Astrocyte of the hippocampus (primary cell): ENCODE results near the gene GNPTAB.
"Not testable (repeated sequence)": the region's sequence is repeated elsewhere in the genome, so short reads cannot be mapped to it uniquely, and the experiment has no call there.

Experiments
- DNase-seq: peaks from one replicate; pipeline ENCODE4 v3.0.0; 2011; ENCODE audit warnings: low read depth, low spot score

GNPTAB gene

GRCh38 chr12:101852998-101853397, 22.2 kb upstream of the GNPTAB start:
- DNase-seq = no peak

GRCh38 chr12:101850199-101850598, 19.4 kb upstream of the GNPTAB start:
- no peak for DNase-seq

DNA sequence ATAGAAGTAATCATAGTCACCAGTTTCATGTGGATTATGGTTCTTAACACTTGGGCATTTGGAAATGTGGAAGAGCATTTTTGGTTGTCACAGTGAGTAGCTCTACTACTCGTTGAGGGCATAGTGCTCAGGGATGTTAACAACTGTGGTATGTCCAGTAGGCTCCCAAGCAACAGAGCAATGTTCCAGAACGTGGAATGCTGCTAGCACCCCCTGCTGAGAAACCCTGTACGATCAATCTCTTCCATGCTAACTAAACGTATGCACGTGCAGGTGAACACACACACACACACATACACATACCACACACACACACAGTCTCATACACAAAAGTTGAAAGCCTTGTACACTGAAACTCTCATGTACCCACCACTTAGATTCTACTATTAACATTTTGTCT, 16.6 kb upstream of the GNPTAB start:
- DNase-seq = no peak

DNA sequence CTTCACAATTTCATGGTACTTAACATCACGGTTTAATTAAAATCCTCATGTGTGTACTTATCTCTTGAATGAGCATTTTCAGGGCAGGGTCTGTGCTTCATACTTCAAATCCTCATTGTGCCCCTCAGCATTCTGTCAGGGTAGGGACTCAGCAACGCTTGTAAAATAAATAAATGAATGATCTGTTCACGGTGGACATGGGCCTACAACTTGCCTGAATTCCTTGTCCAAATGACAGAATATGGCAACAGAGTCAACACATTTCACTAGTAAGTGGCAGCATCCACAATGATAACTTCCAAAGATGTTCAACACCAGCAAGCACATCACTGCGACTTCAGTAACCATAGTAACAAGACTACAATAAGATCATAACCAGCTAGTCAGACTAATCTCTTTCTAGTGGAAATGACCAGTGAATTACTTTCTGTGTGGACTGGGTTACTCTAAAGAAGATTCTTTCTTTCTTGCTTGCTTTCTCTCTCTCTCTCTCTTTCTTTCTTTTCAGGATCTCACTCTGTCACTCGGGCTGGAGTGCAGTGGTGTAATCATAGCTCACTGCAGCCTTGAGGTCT, 14.5 kb upstream of the GNPTAB start:
- no peak for DNase-seq

GRCh38 chr12:101841069-101841468, 10.3 kb upstream of the GNPTAB start:
- no peak for DNase-seq

GRCh38 chr12:101839324-101840283, 8.8 kb upstream of the GNPTAB start:
- DNase-seq = peak; percentile 77

DNA sequence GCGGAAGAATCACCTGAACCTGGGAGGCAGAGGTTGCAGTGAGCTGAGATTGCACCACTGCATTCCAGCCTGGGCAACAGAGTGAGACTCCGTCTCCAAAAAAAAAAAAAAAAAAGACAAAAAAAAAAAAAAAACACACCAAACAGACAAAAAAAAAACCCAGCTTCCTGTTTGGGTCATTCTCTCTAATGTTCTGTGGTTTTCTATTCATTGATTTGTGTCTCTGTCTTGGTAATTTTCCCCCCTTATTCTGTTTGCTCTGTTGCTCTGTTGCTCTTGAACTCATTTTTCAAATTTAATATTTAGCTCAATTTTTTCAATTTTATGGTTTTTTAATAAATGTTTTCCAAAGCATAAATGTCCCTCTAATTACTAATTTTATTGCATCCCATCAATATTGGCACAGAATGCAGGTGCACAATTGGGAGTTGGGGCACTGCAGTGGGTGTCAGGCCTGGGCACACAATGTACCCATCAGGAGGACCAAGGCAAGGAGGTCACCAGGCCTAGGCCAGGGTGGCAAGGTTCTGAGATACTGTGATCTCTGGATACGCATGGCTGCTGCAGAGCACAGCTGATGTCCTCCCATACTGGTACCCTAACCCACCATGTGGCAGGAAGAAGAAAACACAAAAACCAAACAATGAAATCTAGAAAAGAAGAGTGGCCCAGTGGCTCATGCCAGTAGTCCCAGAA, 8.0 kb upstream of the GNPTAB start:
- DNase-seq = no peak

- no peak for DNase-seq
Observed at GRCh38 chr12:101832030-101832429, 1.3 kb upstream of the GNPTAB start.

- peak; percentile 20 for DNase-seq
Observed at GRCh38 chr12:101829639-101830366, 956 bp downstream of the GNPTAB start.

DNA sequence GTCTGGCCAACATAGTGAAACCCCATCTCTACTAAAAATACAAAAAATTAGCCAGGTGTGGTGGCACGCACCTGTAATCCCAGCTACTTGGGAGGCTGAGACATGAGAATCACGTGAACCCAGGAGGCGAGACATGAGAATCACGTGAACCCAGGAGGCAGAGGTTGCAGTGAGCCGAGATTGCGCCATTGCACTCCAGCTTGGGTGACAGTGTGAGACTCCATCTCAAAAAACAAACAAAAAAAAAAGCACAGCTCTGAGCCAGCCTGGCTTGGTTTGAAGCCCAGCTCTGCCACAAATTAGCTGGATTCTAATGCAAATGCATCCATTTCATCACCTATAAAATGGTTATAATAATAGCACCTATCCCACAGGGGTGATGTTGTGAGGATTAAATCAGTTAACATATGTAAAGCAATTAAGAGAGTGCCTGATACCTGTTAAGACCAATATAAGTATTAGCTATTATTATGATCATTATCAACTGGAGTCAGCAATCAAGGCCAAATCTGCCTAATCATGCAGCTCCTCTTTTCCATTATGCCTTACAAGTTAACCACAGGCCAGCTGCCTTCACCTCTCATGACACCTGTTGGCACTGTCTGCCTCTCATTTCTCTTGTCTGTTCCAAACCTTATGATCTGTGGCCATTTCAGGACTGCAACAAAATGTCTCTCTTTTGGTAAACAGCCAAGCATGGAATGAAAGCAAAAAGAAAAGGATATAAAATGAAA, 2.1 kb downstream of the GNPTAB start:
- DNase-seq = no peak

DNA sequence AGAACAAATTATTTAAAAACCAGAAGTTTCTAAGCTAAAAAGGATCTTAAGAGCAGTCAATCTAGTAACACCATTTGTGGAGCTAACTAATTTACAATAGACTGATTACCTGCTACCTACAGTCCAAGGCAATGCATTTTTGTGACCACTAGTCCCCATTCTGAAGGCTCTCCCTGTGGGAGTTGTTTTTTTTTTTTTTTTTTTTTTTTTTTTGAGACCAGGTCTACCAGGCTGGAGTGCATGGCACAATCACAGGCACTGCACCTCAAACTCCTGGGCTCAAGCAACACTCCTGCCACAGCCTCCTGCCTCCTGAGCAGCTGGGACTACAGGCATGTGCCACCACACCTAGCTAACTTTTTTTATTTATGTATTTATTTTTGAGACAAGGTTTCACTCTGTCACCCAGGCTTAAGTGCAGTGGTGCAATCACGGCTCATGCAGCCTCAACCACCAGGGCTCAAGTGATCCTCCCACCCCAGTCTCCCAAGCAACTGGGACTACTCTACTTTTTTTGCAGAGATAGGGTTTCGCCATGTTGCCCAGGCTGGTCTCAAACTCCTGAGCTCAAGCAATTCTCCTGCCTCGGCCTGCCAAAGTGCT, 3.9 kb downstream of the GNPTAB start:
- no peak for DNase-seq

- no peak for DNase-seq
Observed at GRCh38 chr12:101824831-101825230, 5.9 kb downstream of the GNPTAB start.

DNA sequence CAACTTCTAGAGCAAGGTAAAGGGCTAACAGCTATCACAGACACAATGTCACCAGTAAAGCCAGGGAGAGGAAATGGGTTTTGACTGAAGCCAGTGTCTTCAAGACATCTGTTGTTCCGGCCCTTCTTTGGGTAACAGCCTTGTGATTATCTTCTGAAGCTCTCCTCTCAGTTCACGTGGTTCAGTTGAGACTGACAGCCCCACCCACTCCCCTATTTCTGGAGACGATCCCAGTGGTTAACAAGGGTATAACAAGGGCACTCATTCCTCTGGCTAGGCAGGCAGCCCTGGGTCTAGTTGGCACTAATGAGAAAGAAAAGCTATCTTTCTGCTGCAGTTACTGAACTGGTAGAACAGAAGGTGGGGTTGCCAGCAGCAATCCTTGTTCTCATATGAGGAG, 6.9 kb downstream of the GNPTAB start:
- peak; percentile 58 for DNase-seq

- DNase-seq = no peak
Observed at GRCh38 chr12:101823039-101823438, 7.7 kb downstream of the GNPTAB start.

DNA sequence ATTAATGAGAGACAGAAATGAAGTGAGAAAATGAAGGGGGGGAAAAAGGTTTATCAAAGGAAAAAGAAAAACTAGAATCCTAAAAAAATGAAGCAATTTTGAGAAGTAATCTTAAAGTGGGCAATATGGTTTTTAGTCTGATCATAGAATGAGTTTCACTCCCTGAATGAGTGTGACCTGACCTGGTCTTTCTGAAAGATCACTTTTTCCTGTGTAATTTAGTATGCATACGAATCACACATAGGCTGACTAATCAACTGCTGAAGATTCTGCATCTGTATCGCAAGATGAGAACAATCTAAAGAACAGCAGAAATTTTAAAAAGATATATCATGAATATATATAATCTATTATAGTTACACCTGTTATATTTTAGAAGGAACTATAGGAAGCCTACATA, 11.3 kb downstream of the GNPTAB start:
- DNase-seq = no peak

- DNase-seq = not testable (repeated sequence)
Observed at GRCh38 chr12:101818689-101819088, 12.1 kb downstream of the GNPTAB start.

GRCh38 chr12:101813117-101813516, 17.6 kb downstream of the GNPTAB start:
- no peak for DNase-seq

DNA sequence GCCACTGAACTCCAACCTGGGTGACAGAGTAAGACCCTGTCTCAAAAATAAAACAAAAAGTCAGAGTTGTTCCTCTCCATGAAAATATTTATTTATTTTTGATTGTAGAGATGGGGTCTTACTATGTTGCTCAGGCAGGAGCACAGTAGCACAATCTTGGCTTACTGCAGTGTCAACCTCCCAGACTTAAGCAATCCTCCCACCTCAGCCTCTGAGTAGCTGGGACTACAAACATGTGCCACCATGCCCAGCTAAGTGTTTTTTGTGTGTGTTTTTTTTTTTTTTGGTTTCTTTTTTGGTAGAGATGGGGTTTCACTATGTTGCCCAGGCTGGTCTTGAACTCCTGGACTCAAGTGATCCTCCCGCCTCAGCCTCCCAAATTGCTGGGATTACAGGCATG, 18.0 kb downstream of the GNPTAB start:
- not testable (repeated sequence) for DNase-seq

- DNase-seq = not testable (repeated sequence)
Observed at GRCh38 chr12:101811342-101811741, 19.4 kb downstream of the GNPTAB start.

- no peak for DNase-seq
Observed at GRCh38 chr12:101809208-101809607, 21.6 kb downstream of the GNPTAB start.

GRCh38 chr12:101806265-101806664, 24.5 kb downstream of the GNPTAB start:
- no peak for DNase-seq
